GM12801 (cell line): ENCODE data around the gene FADS2.

ENCODE experiments used
- CTCF ChIP-seq: IDR thresholded peaks from one replicate; pipeline ENCODE4 v1.5.1; 2011; ENCODE audit warnings: control low read depth; ENCODE audit not compliant: insufficient read length; ENCODE audit errors: extremely low read depth

Gene FADS2

GRCh38 chr11:61800331-61801281 is 27.5 kb upstream of the FADS2 start:
- TF ChIP-seq CTCF, result no peak

GRCh38 chr11:61802605-61803004 is 25.5 kb upstream of the FADS2 start:
- TF ChIP-seq CTCF, result no peak

GRCh38 chr11:61803889-61804647 is 24.0 kb upstream of the FADS2 start:
- no peak for TF ChIP-seq CTCF

GRCh38 chr11:61805146-61805545 is 23.0 kb upstream of the FADS2 start:
- no peak for TF ChIP-seq CTCF

- no peak for TF ChIP-seq CTCF
Measured at GRCh38 chr11:61806785-61807184, 21.3 kb upstream of the FADS2 start.

- no peak for TF ChIP-seq CTCF
Measured at GRCh38 chr11:61810671-61811175, 17.4 kb upstream of the FADS2 start.

GRCh38 chr11:61811831-61812230 is 16.3 kb upstream of the FADS2 start:
- no peak for TF ChIP-seq CTCF
